CD4-positive, alpha-beta T cell treated with Interleukin-15 for 4 hours (primary cell): ENCODE data around the gene MUSK.
"Not testable (repeated sequence)": the region's sequence is repeated elsewhere in the genome, so short reads cannot be mapped to it uniquely, and the experiment has no call there.

Experiments used
- DNase-seq: peaks from one replicate; pipeline ENCODE4 v3.0.0-alpha.2; 2020; ENCODE audit warnings: low spot score

The MUSK gene

DNA sequence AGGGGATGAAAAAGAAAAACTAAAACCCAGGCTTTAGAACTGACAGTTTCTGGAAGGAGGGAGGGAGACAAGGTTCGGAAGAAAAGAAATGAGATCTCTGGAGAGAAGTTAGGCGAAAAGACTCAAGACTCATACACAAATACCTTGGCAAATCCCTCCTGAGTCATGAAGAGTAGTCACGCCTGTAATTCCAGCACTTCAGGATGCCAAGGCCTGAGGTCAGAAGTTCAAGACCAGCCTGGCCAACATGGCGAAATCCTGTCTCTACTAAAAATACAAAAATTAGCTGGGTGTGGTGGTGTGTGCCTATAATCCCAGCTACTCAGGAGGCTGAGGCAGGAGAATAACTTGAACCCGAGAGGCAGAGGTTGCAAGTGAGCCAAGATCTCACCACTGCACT is 27.3 kb downstream of the MUSK start:
- not testable (repeated sequence) for DNase-seq

DNA sequence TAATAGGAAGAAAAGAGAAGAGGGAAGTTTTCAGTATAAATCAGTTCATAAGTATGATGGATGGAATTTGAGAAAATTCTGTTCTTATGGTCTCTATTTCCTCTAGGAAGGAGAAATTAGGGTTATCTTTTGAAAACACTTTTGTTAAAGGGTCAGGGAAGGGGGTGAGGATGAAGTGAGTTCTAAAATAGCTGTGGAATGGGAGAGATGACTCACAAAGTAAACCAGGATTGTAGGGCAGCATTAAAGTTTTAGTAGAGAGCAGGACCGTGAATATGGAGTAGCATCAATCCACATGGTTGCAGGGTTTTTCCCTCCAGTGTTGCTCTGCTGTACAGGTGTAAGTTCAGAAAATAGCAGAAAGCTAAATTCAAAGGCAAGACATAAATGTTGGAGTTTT is 32.4 kb downstream of the MUSK start:
- no peak for DNase-seq

DNA sequence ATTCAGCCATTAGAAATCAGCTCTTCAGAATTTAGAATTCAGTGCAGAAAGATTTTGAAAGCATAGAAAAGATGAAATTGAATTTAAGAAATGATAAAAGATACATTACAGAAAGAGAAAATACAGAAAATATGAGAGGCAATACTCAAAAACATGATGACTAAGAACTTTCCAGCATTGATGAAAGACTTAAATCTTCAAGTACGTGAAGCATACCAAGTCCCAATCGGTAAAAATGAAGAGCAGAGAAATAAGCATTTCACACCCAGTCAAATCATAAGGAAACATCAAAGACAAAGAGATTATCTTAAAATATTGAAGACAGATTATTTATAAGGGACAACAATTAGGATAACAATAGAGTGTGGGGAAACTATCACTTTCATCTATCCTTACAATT is 35.1 kb downstream of the MUSK start:
- DNase-seq = no peak

DNA sequence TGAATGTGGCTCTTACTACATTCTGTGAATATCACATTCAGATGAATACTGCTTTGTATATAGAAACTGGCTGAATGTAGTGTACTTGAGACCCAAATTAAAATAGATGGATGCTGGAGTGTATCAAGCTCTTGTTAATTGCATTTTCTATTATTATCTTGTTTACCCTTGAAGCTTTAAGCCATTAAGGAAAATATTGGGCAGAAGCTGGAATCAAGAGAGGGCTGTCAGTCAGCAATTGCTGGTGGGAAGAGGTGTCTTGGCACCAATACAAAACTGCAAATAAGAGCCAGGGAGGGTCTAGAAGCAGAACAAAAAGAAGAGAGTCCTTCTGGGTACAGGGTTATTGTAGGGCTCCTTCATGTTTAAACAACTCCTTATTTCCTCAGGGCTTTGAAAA is 38.8 kb downstream of the MUSK start:
- no peak for DNase-seq

DNA sequence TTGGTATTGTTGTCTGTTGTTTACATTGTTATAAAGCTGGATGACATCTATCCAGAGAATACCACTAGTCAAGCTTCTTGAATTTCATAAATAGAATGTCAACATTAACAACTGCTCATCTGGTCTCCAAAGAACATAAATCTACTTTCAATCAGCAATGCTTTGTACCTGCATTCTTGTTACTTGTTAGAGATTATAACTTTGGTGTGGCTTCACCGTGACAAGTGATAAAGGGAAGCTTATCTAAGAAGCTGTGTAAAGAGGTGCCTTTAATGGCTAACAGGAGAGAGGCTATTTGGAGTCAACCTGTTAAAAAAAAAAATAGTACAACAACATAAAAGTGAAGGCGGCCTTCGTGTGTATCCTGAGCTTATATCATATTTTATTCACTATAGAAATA is 41.8 kb downstream of the MUSK start:
- no peak for DNase-seq

DNA sequence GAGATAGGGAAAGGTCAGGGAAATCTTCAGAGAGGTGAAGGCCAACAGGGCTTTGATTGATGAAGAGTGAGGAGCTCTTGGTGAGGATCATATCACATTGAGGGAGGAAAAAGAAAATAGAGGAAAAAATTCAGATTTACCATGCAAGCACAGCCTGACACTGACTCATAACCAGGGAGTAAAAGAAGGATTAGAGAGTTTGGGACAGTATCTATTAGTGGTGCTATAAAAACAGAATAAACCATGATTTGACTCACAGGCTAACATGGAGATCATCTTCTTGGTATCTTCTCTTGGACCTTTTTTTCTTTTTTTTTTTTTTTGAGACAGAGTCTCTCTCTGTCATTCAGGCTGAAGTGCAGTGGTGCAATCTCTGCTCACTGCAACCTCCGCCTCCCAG is 44.4 kb downstream of the MUSK start:
- DNase-seq = no peak

DNA sequence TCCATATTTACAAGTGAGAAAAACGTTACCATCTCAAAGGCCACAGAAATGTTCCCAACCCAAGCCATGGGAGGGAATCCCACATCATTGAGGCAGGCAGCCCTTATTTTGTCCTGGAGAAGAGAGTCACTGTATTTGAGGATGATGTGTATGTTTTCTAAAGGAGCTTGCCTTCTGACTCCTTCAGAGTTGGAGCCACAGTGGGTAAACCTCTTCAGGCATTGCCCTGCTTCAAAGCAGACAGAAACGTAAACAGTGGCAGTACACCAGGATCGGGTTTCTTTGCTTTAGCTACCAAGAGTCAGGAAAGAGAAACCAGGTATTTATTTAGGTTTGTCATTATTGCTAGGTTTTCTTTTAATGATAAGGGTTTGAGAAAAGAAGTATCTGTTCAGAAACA is 45.7 kb downstream of the MUSK start:
- DNase-seq = no peak

DNA sequence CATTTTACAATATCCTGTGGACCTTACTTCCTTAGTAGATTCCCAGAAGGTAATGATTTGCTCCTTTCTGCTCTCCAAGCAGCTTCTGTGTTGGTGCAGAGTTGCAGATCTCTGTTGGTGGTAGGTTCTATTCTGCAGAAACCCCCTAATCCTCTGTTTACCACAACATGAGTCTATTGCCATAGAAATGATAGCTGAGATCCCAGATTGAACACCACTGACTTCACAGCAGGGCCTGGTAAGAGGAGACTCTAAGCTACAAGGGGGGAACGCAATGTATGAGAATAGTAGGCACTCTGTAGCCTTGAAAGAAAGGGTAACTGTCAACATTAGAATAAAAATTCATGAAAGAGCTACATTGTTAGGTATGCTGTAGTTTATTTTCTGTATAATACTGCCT is 59.5 kb downstream of the MUSK start:
- no peak for DNase-seq

DNA sequence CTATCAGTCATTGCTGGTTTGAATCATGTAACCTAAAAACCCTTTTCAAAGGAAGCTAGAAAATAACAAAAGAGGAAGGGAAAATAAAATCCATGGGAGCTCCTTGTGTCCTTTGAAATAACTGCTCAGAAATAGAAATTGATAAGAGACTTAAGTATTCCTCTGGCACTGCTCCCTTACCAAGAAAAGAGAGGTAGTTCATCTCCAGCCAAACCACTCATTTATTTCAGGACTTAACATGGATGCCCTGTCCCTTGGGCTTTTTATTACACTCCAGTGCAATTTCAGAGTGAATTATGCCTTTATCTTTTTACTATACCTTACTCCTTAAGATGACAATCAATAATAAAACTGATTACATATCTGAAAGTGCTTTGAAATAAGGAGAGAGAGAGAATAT is 61.0 kb downstream of the MUSK start:
- no peak for DNase-seq

DNA sequence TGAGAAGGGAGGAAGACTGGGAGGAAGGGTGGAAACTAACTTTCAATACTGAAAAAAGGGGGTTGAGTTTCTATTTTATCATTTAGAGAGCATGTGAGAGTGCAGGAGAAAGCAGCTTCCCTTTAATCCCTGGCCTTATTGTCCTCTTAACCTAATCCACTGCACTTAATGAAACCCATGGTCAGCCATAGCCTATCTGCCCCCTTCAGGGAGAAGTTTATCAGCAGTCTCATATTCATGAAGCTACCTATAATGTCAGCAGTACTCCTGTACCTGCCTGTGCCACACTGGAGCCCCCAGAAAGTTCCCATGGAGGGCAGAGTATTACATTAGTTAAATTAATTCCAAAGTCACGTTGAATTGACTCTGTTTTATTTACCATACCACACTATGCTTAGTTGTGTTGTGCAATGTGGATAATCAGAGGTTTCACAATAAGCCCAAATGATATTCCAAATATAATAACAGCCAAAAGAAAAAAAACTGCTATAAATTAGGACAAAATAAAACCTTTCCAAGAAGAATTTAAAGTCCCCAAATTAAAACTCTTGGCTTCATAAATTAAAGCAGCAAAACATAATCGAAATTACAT is 62.9 kb downstream of the MUSK start:
- no peak for DNase-seq

DNA sequence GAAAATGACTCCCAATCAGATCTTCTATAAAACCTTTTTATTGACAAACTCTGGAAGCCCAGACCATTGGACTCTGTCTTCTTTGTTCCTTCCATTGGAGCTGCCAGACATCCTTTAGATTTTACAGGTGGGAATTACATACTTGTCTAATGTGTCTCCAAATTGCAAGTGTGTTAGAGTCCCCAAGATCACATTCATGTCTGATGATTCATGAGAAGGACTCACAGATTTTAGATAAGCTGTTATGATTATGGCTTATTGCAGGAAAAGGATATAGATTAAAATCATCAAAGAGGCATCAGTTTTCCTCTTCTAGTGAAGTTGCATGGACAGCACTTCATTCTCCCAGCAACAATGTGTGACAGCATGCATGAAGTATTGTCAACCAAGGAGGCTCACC is 70.4 kb downstream of the MUSK start:
- no peak for DNase-seq

DNA sequence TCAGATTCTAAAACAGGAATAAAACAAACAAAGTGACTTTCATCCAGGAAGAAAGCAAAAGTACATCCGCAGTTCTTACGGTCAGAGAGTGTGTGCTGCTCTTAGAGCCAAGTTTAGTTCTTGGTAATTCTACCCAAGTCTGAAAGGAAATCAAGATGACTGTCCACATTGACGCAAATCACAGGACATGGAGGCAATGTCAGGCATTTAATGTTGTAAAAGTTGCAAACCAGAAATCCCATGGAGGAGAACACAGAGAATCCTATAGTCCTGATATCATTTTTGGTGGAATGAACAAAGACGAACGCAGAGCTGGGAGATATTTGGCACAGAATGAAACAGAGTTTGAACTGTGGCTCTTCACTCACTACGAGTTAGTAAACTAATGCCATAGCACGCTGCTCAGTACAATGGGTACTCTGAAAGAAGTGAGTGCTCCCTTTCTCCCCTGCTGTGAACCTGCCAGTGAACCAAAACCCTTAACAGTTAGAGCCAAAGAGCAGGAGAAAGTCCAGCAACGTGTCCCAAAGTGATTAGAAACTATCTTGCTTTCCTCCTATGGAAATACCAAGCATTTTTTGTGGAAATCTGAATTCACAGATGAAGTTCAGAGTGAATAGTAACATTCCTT is 74.3 kb downstream of the MUSK start:
- DNase-seq = no peak

DNA sequence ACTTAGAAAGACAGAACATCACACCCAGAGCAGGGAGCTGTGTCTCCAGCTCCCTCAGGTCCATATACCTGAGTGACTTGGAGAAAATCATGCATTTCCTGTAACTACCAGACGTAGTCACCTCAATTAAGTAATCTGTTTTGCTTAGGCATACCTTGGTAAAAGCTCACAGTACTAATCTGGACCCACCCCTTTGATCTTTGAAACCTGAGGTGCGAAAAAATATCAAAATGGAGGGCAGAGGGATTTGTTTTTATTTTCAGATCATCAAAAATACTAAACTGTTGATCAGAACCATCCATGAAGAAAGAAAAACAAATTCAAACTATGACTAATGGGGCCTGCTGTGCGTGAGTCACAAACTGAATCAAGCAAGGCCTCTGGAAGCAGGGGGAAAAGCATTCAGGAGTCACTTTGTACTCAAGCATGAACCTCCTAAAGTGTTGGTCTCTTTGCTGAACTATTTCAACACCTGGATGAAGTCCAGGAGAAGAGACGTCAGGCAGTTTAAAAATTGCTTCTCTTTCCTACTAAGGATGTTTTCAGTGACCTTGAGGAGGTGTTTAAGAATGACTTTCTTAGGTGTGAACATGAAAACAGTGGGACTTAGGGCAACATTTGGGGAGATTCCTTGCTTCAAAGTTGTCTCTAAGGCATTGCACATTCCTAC is 76.3 kb downstream of the MUSK start:
- no peak for DNase-seq

DNA sequence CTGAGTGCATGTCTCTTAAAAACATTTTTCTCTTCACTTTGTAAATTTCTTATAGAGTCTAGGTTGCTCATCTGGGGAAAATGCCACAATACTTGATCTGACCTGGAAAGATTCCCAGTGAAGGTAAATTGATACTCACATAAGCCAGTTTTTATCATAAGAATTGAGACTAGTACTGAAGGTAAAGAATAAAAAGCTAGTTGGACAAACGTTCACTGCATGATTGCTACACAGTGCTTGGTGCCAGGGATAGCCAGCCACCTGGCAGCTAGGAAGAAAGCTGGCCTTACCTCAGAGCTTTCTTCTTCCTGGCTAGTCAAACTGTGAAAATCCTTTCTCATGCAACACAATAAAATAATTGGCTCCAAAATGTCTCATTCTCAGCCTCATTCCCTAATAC is 77.1 kb downstream of the MUSK start:
- no peak for DNase-seq

DNA sequence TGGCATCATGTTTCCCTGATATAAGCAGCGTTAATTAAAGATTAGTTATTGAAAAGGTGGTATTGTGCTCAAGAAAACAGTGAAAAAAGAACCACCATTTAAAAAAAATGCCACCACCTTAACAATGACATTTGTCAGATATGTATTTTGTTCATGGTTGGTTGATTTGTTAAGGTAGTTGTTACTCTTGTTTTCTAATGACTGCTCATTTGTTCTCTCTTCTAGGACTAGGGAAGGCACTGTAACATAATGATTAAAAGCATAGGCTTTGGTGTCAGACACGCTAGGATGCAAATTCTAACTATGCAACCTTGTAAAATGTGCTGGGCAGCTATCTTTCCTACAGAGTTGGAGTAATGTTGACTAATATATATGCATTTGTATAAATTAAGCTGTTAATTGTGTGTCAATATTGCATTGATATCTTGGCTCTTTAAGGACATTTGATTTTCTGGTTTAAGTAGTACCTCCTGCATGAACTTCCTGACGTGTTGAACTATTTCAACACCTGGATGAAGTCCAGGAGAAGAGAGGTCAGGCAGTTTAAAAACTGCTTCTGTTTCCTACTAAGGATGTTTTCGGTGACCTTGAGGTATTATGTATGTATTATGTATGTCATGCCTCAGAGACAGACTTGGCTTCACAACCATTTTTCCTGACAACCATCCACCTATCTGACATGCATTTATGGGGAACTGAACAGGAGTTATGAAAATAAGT is 77.8 kb downstream of the MUSK start:
- no peak for DNase-seq

DNA sequence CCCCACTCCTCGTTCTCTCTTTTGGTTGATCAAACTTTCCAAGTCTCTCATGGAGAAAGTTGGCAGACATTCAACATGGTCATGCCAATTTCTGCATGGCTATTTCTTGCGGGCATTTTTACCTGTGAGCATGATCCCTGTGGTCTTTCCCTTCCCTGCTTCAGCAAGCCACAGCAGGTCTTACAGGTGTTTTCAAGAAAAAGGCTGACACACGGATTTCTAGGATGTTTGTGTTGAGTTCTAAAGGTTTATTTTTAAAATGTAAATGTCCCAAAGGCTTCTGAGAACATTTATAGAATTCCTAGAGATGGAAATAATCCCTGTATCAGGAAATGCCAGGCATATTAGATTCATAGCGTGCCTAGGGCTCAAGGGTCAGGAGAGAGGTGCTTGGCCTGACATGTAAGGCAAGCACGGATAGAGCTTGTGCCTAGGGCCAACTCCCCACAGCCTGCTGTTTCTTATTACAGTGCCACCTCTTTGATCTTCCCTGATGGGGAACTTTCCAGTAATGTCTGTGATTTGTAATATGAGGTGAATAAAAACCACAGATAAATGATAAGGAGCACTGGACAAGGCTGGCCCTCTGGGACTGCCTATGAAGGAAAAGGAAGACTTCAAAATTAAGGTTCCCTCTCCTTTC is 79.8 kb downstream of the MUSK start:
- DNase-seq = no peak

DNA sequence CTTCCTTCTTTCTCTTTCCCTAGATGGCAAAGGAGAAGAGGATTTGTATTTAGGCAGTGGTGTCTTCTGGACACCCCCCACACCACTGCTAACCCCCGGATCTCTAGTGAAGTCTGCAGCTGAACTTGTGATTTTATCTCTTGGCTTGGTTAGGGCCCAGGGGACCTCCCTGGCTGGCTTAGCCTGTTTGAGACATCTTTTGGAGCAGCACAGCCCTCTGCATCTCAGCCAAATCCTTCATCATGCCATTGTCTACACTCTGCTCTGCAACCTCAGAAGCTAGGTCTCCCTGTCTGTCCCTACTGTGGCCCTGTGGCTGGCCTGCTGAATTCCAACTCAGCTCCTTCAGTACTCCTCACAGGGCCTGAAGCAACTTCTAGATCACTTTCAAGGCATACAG is 81.7 kb downstream of the MUSK start:
- no peak for DNase-seq

DNA sequence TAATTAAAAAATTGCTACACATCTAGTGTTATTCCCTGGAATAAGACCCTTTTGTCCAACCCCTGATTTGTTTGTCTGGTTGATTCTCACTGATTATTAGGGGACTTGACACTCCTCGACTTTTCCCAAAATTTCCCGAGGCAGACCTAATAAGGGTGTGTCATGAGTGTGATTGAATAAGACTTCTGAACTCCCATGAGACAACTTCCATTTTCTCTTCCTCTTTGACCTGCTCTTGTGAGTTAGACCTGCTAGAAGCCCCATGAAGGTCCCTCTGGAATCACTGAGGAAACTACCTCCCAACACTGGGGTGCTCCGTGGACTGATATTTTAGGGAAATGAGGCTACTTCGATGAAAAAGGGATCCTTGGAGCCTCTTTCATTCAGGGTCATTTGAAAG is 83.4 kb downstream of the MUSK start:
- no peak for DNase-seq

DNA sequence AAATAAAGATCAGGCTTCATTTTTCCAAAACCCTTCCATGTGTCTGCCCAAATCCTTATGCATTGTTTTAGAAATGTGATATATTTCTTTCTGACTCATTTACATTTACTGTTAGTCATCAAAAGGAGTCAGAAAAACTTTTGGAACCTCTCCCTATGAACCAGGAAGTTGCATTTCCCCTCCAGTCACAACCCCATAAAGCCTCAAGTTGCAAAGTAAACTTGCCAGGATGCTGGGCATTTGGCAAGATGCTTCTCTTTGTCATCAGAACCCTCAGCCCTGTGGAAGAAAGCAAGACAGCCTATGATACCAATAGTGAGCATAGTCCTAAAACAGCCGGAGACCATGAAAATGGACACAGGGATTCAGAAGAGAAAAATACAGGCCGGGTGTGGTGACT is 84.2 kb downstream of the MUSK start:
- no peak for DNase-seq

DNA sequence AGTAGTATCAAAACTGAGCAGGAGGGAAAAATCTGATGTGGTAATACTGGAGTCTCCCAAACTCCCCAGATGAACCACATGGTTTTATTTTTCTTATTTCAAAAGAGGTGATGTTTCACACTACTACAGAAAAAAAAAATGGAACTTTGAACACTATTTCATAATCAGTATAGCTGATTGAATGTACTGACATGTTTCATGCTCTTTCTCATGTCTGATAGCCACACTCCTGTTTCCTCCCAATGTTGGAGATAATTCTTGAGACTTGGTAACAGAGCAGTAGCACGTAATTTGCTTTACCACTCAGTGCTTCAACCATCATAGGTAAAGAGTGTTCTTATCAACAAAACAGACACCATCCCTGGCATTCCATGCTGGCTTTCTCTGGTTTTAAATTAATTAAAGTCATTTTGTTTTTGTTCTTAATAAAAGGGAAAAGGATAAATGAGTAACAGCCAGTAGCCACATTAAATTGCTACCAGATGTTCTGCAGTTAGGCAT is 85.2 kb downstream of the MUSK start:
- DNase-seq = no peak

DNA sequence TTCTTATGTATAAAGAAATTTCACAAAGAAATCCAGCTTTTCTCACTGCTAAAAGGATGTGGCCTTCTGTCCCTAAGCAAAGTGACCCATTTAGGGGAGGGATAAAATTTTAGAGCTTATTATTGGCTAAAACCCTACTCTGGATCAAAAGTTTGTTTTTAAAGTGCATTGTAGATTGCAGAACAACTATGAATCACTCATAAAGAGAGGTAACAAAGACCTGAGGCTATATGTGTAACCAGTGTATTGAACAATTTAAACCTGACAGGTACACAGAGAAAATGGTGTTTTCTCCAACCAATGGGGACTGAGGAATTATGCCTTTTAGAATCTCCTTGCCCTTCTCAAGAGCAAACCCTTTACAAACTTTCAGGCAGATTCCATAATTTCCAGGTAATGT is 86.6 kb downstream of the MUSK start:
- DNase-seq = no peak

DNA sequence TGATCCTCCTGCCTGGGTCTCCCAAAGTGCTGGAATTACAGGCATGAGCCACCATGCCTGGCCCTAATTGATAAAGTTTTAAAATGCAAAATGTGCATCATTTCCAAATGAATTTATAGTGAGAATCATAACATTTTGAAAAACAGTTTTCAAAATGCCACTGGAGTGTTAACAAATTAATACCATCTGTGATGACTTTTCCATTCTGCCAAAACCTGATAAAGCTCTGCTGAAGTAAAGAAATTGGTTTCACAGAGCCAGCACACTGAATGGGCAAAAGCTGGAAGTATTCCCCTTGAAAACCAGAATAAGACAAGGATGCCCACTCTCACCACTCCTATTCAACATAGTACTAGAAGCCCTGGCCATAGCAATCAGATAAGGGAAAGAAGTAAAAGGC is 89.6 kb downstream of the MUSK start:
- DNase-seq = no peak

DNA sequence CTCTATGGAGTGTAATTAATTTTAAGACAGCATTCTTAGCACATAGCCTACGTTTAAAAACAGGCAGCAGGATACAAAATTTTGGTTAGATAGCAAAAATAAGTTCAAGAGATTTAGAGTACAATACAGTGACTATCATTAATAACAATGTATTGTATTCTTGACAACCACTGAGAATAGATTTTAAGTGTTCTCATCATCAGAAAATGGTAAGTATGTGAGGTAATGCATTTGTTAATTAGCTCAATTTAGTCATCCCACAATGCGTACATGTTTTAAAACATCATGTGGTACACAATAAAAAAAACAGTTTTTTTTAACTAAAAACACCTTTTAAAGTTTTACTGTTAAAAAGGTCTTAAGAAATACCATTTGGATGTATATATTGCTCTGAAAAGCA is 94.2 kb downstream of the MUSK start:
- DNase-seq = no peak
